Upper lobe of right lung (tissue), 1 donor: ENCODE measurements around the gene LRP1B. TPM values are rescaled to one million over a fixed set of nuclear protein-coding genes. Genes with fewer than 3 reads are reported as not detected.

Experiments
- ATAC-seq: fragments of 200-7000 bp; cut with Tn5 transposase; one replicate; pipeline ENCODE4 v1.9.1; 2020; ENCODE audit warnings: mild to moderate bottlenecking, moderate library complexity
- DNase-seq: peaks from one replicate; pipeline ENCODE4 v3.0.0-alpha.2; 2020
- H3K27ac ChIP-seq: fragments of 200-600 bp; one replicate; pipeline ENCODE4 v1.8.0; 2022
- H3K27me3 ChIP-seq: fragments of 200-600 bp; one replicate; pipeline ENCODE4 v1.8.0; 2022; ENCODE audit warnings: mild to moderate bottlenecking
- H3K36me3 ChIP-seq: fragments of 200-600 bp; one replicate; pipeline ENCODE4 v1.8.0; 2022
- H3K4me1 ChIP-seq: fragments of 200-600 bp; one replicate; pipeline ENCODE4 v1.8.0; 2022
- H3K4me3 ChIP-seq: fragments of 200-600 bp; one replicate; pipeline ENCODE4 v1.8.0; 2022; ENCODE audit warnings: mild to moderate bottlenecking
- H3K9me3 ChIP-seq: fragments of 200-600 bp; one replicate; pipeline ENCODE4 v1.8.0; 2022
- intact Hi-C: fragments of 100-400 bp; cut with DNase I; formaldehyde crosslinking; loops from one replicate; pipeline ENCODE4 v1.11.0; 2022
- total RNA-seq: library from RNA; stranded (reverse); fragmentation: NEBNext Ultra II Directional; extraction: Animal tissue kit (Norgen Biotek cat#: 25700); gene quantifications from one replicate; pipeline ENCODE4 v1.2.1, GENCODE V29; 2021
- TF ChIP-seq, protein P1 (sequence below): fragments of 200-600 bp; IDR thresholded peaks from one replicate; pipeline ENCODE4 v1.8.0; 2022; ENCODE audit warnings: antibody characterized with exemption
- donor health status: DM: no; HTN: yes; CAD: no; lungs with severe emphysema.

The LRP1B gene
- total RNA-seq, 1 donor from 2014 or later, result 0.12 TPM

GRCh38 chr2:140770645-140771044, 1360.2 kb downstream of the LRP1B start:
- Histone ChIP-seq H3K4me3 (no peak overlapping the region), H3K9me3 (no peaks in the 10 kb centered on the region), H3K4me1 (no peaks in the 10 kb centered on the region), H3K27ac (no peak overlapping the region), H3K36me3 (no peaks in the 10 kb centered on the region), H3K27me3 (no peaks in the 10 kb centered on the region)
- no peak for DNase-seq
- TF ChIP-seq, protein P1, sequence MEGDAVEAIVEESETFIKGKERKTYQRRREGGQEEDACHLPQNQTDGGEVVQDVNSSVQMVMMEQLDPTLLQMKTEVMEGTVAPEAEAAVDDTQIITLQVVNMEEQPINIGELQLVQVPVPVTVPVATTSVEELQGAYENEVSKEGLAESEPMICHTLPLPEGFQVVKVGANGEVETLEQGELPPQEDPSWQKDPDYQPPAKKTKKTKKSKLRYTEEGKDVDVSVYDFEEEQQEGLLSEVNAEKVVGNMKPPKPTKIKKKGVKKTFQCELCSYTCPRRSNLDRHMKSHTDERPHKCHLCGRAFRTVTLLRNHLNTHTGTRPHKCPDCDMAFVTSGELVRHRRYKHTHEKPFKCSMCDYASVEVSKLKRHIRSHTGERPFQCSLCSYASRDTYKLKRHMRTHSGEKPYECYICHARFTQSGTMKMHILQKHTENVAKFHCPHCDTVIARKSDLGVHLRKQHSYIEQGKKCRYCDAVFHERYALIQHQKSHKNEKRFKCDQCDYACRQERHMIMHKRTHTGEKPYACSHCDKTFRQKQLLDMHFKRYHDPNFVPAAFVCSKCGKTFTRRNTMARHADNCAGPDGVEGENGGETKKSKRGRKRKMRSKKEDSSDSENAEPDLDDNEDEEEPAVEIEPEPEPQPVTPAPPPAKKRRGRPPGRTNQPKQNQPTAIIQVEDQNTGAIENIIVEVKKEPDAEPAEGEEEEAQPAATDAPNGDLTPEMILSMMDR, result no peak
- intact Hi-C loops, result no loop called here
- ATAC-seq, result no peak

DNA sequence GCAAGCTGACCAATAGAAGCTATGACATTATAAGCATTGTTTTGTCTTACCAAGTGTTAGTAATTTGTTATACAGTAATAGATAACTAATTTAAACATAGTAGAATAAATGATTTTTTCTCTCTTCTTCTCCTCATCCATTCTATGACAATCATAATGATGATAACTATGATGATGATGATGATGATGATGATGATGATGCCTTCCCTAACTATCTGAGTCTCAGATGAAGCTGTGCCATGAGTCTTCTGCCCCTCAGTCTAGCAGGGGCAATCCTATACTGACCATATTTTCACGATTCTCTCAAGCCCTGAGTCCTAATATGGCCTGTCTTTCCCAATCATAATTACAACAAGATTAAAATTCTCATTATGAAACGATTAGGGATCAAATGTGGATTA, 1369.0 kb downstream of the LRP1B start:
- intact Hi-C loops, result no loop called here
- no peak overlapping the region for H3K4me3 ChIP-seq
- H3K9me3 ChIP-seq, result no peaks in the 10 kb centered on the region
- no peaks in the 10 kb centered on the region for H3K27me3 ChIP-seq
- no peak for ATAC-seq
- no peaks in the 10 kb centered on the region for H3K36me3 ChIP-seq
- H3K27ac ChIP-seq, result no peak overlapping the region
- no peak for DNase-seq
- H3K4me1 ChIP-seq, result no peaks in the 10 kb centered on the region
- TF ChIP-seq, protein P1, result no peak

DNA sequence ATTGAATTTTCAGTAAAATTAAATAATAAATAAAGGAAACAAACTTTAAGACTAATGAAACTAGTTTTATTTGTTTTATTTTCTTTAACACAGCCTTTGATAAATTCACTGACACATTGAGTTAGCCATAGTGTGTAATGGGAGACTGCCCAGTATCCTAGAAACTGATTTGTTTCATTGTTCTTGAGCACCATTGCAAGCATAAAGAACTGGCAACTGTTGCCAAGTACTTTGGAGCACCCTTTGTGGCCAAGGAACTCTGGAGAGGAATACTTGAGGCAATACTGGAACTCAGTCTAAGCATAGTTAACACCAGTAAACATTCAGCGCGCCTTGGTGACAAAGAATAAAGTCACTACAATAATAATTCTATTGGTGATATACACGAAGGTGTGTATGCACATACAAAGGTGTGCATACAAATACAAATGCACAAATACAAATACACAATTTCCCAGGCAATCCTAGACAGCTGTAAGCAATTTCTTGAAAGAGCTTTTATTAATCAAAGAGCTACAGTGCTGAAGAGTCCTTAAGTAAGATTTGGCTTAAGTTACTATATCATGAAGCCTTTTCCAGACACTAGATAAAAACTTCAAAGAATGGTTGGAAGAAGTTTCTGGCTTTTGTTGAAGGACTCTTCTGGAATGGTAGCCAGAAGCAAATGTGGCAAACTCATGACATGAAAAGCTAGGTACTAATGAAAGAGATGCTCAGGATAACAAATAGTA, 1371.2 kb downstream of the LRP1B start:
- DNase-seq (no peak), ATAC-seq (peak; percentile 91)
- Histone ChIP-seq H3K27ac (no peak overlapping the region), H3K27me3 (no peaks in the 10 kb centered on the region), H3K4me3 (no peak overlapping the region), H3K4me1 (no peaks in the 10 kb centered on the region), H3K9me3 (no peaks in the 10 kb centered on the region), H3K36me3 (no peaks in the 10 kb centered on the region)
- intact Hi-C loops, result no loop called here
- TF ChIP-seq, protein P1, result no peak

- ATAC-seq, result no peak
- intact Hi-C loops, result no loop called here
- TF ChIP-seq, protein P1, result no peak
These were observed 1383.2 kb downstream of the LRP1B start for GRCh38 chr2:140747665-140748064.

GRCh38 chr2:140747090-140747489, 1383.7 kb downstream of the LRP1B start:
- intact Hi-C loops, result no loop called here
- Histone ChIP-seq H3K27me3 (no peaks in the 10 kb centered on the region), H3K9me3 (no peaks in the 10 kb centered on the region), H3K4me3 (no peak overlapping the region), H3K27ac (no peak overlapping the region), H3K36me3 (no peaks in the 10 kb centered on the region), H3K4me1 (no peaks in the 10 kb centered on the region)
- TF ChIP-seq, protein P1, result no peak
- DNase-seq (no peak), ATAC-seq (no peak)

More at GRCh38 chr2:140747665-140748064, 1383.2 kb downstream of the LRP1B start:
- Histone ChIP-seq H3K27ac (no peak overlapping the region), H3K36me3 (no peaks in the 10 kb centered on the region), H3K9me3 (no peaks in the 10 kb centered on the region), H3K27me3 (no peaks in the 10 kb centered on the region), H3K4me3 (no peak overlapping the region), H3K4me1 (no peaks in the 10 kb centered on the region)
- no peak for DNase-seq
